EL (cell line): ENCODE data around the gene YIPF4.
"Not testable (repeated sequence)": the region's sequence is repeated elsewhere in the genome, so short reads cannot be mapped to it uniquely, and the experiment has no call there.

Experiments used
- DNase-seq: peaks from one replicate; pipeline ENCODE4 v3.0.0-alpha.2; 2016

The YIPF4 gene

GRCh38 chr2:32277674-32278477 lies at the start of gene YIPF4:
YIPF4 (plus strand) TSS chr2:32277904; CDS start chr2:32278156, 252 bp downstream.
- DNase-seq = peak; percentile 92

DNA sequence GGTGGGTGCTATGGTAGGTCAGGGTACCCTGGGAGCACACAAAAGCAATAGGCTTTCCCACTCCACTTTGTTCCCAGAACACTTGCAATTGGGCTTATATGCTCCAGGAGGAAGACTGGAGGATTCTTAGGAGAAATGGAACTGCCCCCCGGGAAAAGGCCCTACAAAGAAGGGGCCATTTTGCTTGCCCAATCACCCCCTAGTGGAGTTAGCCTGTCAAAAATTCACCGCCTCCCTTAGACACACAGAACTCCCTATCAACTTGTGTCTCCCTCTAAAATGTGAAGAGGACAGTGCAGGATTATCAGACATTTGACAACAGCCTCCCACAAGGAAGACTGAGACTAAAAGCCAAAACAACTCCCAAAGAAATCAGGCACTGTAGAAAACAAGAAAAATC lies 49.5 kb upstream of the YIPF4 start:
- DNase-seq = no peak

- no peak for DNase-seq
Observed at GRCh38 chr2:32229635-32230034, 48.1 kb upstream of the YIPF4 start.

- DNase-seq = no peak
Observed at GRCh38 chr2:32231959-32232358, 45.7 kb upstream of the YIPF4 start.

DNA sequence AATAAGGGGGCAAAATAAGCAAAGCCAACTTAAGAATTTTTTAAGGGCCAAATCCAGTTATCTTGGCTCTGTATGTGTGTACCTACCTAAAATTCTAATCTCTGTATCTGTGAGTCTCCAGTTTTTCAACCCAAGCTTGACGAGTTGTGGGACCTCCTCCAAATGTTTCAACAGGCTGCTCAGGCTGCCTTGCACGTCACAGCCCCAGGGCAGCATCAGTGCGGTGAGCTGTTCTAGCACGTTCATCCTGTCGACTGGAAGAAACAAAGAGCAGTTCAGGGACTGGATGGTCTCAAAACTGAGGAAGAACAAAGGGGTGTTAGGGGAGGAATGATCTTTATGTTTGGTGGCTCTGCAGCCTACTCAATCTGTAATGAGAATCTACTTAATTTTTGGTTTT lies 42.4 kb upstream of the YIPF4 start:
- no peak for DNase-seq

- no peak for DNase-seq
Observed at GRCh38 chr2:32237488-32237887, 40.2 kb upstream of the YIPF4 start.

GRCh38 chr2:32237996-32238395 lies 39.7 kb upstream of the YIPF4 start:
- DNase-seq = no peak

- DNase-seq = no peak
Observed at GRCh38 chr2:32242331-32242730, 35.4 kb upstream of the YIPF4 start.

GRCh38 chr2:32246911-32247310 lies 30.8 kb upstream of the YIPF4 start:
- no peak for DNase-seq

GRCh38 chr2:32248299-32248698 lies 29.4 kb upstream of the YIPF4 start:
- DNase-seq = no peak

- no peak for DNase-seq
Observed at GRCh38 chr2:32249731-32250236, 27.9 kb upstream of the YIPF4 start.

DNA sequence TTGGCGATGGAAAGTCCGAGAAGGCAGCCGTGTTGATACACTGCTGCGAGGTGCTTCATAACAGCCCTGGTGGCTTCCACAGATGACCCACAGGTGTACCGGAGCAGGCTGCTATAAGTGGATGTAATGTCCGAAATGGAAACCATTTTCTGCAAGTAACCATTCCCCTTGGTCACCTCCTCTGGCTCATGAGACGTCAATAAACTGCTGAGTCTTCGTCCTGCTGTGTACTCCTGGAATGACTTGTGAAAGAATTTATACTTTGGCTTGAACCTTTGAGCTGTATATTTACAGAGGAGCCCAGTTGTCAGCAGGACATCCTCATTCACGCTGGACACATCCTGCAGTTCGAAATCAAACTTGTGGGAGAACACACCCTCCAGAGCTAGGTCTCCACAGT lies 27.4 kb upstream of the YIPF4 start:
- DNase-seq = no peak

DNA sequence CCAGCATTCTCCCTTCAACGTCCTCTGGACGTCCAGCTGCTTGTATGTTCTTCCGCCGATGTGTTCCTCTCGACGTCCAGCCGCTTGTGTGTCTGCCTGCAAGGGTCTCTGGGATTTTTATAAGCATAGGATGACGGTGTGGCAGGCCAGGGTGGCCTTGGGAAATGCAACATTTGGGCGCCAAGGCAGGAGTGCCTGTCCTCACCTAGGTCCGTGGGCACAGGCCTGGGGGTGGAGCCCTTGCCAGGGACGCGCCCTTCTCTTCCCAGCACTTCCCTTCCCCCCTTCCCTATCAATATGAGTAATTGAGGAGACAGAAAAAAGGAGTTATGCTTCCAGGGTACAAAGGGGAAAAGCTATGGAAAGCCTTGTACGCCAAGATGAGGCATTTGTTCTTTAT lies 19.5 kb upstream of the YIPF4 start:
- DNase-seq = no peak

DNA sequence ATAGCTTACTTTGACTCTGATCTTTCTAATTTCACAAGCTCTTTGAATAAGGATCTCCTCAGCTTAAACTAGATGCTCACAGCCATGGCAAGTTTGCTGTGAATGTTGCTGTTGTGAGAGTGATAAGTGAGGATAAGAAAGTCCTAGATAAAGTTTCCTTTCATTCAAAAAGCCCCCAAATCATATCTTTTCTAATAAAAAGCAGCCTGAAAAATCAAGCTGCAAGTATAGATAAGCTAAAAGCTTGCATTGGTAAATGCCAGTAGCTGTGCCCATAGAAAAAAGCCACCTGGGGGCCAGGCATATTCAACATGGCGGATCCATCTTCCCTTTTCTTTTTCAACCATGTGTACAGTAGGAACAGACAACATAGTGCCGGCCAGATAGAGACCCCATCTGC lies 17.3 kb upstream of the YIPF4 start:
- no peak for DNase-seq

- no peak for DNase-seq
Observed at GRCh38 chr2:32262105-32262504, 15.6 kb upstream of the YIPF4 start.

DNA sequence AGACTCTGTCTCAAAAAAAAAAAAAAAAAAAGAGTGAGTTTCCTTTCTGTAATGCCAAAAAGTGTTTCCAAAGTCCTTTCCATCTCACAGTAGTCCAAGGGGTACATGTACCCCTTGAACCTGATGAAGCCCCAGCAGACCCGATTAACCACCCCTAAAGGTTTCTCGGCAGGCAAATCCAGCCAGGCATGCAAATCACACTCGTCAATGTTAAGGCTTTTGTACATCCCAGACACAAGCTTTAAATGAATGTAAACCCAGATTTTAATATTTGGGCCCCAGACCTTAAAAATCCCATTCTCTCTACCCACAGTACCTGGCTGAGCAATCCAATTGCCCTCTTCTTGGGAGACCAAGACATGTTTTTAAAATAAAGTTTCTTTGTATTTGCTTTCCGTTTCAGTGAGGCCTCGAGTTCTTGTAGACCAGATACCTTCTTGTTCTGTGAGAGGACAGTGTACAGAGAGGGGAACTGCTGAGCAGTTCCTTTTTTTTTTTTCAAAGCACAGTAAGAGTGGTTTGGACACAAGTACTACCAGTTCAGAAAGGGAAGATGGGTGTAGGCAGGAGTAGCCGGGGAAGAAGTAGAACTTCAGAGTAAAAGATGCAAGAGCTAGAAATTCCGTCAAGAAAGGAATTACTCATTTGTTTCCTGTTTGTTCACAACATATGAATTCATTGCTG lies 13.1 kb upstream of the YIPF4 start, which contains the start of gene NLRC4:
NLRC4 (minus strand) TSS at position 465 of the 684 bp plus-strand sequence. CDS start 8,111 bp downstream, outside the sequence.
- no peak for DNase-seq

DNA sequence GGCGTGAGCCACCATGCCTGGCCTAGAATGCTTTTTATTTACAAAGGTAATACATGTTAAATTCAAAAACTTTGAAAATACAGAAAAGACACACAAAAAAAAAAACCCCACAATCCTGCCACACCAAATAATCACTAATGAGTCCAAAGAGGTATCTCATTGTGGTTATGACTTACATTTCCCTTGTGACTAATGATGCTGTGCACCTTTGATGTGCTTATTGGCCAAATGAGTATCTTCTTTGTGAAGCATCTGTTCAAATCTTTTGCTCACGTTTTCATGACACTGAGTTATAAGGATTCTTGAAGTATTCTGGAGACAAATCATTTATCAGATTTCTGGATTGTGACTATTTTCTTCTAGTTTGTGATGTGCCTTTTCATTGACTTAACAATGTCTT lies 6.6 kb upstream of the YIPF4 start:
- no peak for DNase-seq

GRCh38 chr2:32272279-32272678 lies 5.4 kb upstream of the YIPF4 start:
- no peak for DNase-seq

- DNase-seq = no peak
Observed at GRCh38 chr2:32274289-32274688, 3.4 kb upstream of the YIPF4 start.

- DNase-seq = not testable (repeated sequence)
Observed at GRCh38 chr2:32275790-32276189, 1.9 kb upstream of the YIPF4 start.

DNA sequence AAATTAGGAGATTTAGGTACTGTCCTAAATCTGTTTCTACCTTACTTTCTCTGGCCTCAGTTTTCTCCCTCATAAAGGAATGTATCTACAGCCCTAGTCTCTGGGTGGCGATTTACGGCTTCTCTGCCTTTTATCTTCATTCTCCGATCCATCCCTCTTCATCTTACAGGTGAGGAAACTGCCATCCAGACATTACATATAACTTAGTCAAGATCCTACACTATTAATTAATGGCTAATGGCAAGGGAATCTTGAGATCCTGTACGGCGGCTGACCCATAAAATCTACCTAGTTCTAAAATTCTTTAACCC lies 386 bp upstream of the YIPF4 start:
- DNase-seq = no peak

DNA sequence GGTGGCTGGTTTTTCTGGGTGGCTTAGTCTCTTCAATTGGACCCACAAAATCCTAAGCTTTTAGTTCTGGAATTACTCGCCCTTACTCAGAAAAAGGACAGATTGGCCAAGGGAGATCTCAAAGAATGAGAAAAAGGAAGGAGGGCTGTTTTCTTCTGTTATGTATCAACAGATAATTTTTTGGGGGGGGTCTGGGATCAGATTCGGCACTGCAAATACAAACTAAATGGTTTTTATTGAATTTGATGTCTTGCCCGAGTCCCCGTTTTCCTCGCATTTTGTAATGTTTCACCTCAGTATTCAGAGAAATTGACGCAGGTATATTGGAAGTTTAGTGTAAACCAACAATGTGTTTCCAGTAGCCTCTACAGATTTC lies 762 bp downstream of the YIPF4 start:
- no peak for DNase-seq

DNA sequence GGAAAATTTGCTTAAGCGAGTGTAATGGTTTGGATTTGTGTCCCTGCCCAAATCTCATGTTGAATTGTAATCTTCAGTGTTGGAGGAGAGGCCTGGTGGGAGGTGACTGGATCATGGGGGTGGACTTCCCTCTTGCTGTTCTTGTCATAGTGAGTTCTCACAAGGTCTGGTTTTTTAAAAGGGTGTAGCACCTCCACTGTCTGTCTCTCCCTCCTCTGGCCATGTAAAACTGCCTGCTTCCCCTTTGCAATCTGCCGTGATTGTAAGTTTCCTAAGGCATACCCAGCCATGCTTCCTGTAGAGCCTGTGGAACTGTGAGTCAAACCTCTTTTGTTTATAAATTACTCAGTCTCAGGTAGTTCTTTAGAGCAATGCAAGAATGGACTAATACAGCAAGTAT lies 6.6 kb downstream of the YIPF4 start:
- DNase-seq = no peak
